ENCODE results near the gene PLOD1. TPM values are rescaled to one million over a fixed set of nuclear protein-coding genes. Genes with fewer than 3 reads are reported as not detected.
A peak's percentile ranks its signal among the peaks of the same experiment; 100 is the strongest.

The PLOD1 gene
- total RNA-seq, 1 experiment from 2014 or later = 35.9 TPM

- Histone ChIP-seq H3K27ac (ENCODE audit: low read length) (no peak overlapping the region), H3K27me3 (ENCODE audit: low read length) (no peaks in the 10 kb centered on the region), H2AFZ (ENCODE audit: low read length) (no peak overlapping the region), H4K20me1 (ENCODE audit: insufficient read depth, low read depth, low read length) (peaks cover 5% of the 10 kb centered on the region; the same call in 1 of the 2 replicates), H3K79me2 (ENCODE audit: low read length) (peaks cover 39% of the 10 kb centered on the region), H3K9ac (ENCODE audit: low read length) (no peak overlapping the region), H3K36me3 (ENCODE audit: insufficient read depth, low read length) (peaks cover 30% of the 10 kb centered on the region), H3K4me3 (ENCODE audit: low read length) (no peak overlapping the region), H3K9me3 (ENCODE audit: low read length) (no peaks in the 10 kb centered on the region), H3K4me2 (ENCODE audit: low read depth, low read length, poor library complexity, severe bottlenecking) (no peak overlapping the region), H3K4me1 (ENCODE audit: low read length) (no peaks in the 10 kb centered on the region), H3K9me2 (replicated peaks; ENCODE audit: insufficient read depth, low read length) (no peaks in the 10 kb centered on the region)
- no peak for DNase-seq
Observed at GRCh38 chr1:11989669-11990068, 55.2 kb downstream of the PLOD1 start.

GRCh38 chr1:11990303-11991032 is 56.0 kb downstream of the PLOD1 start:
- H3K27ac ChIP-seq (ENCODE audit: low read length) = no peak overlapping the region
- DNase-seq = no peak
- no peaks in the 10 kb centered on the region for H3K27me3 ChIP-seq (ENCODE audit: low read length)
- peaks cover 5% of the 10 kb centered on the region; the same call in 1 of the 2 replicates for H4K20me1 ChIP-seq (ENCODE audit: insufficient read depth, low read depth, low read length)
- H2AFZ ChIP-seq (ENCODE audit: low read length) = no peak overlapping the region
- H3K9ac ChIP-seq (ENCODE audit: low read length) = no peak overlapping the region
- no peak overlapping the region for H3K4me3 ChIP-seq (ENCODE audit: low read length)
- no peaks in the 10 kb centered on the region for H3K9me3 ChIP-seq (ENCODE audit: low read length)
- peaks cover 29% of the 10 kb centered on the region for H3K36me3 ChIP-seq (ENCODE audit: insufficient read depth, low read length)
- H3K9me2 ChIP-seq (replicated peaks; ENCODE audit: insufficient read depth, low read length) = no peaks in the 10 kb centered on the region
- no peak overlapping the region for H3K4me2 ChIP-seq (ENCODE audit: low read depth, low read length, poor library complexity, severe bottlenecking)
- no peaks in the 10 kb centered on the region for H3K4me1 ChIP-seq (ENCODE audit: low read length)
- peaks cover 33% of the 10 kb centered on the region for H3K79me2 ChIP-seq (ENCODE audit: low read length)

- H4K20me1 ChIP-seq (ENCODE audit: insufficient read depth, low read depth, low read length) = peaks cover 5% of the 10 kb centered on the region; the same call in 1 of the 2 replicates
- no peaks in the 10 kb centered on the region for H3K9me2 ChIP-seq (replicated peaks; ENCODE audit: insufficient read depth, low read length)
- peaks cover 23% of the 10 kb centered on the region for H3K36me3 ChIP-seq (ENCODE audit: insufficient read depth, low read length)
- H3K27ac ChIP-seq (ENCODE audit: low read length) = no peak overlapping the region
- H3K4me3 ChIP-seq (ENCODE audit: low read length) = no peak overlapping the region
- H2AFZ ChIP-seq (ENCODE audit: low read length) = no peak overlapping the region
- no peaks in the 10 kb centered on the region for H3K4me1 ChIP-seq (ENCODE audit: low read length)
- peaks cover 20% of the 10 kb centered on the region for H3K79me2 ChIP-seq (ENCODE audit: low read length)
- no peaks in the 10 kb centered on the region for H3K9me3 ChIP-seq (ENCODE audit: low read length)
- no peak for DNase-seq
- no peaks in the 10 kb centered on the region for H3K27me3 ChIP-seq (ENCODE audit: low read length)
- no peak overlapping the region for H3K4me2 ChIP-seq (ENCODE audit: low read depth, low read length, poor library complexity, severe bottlenecking)
- H3K9ac ChIP-seq (ENCODE audit: low read length) = no peak overlapping the region
Observed at GRCh38 chr1:11991969-11992676, 57.6 kb downstream of the PLOD1 start.

- H3K9me2 ChIP-seq (replicated peaks; ENCODE audit: insufficient read depth, low read length) = no peaks in the 10 kb centered on the region
- H3K27me3 ChIP-seq (ENCODE audit: low read length) = no peaks in the 10 kb centered on the region
- no peaks in the 10 kb centered on the region for H3K79me2 ChIP-seq (ENCODE audit: low read length)
- no peak for DNase-seq
- no peak overlapping the region for H3K4me2 ChIP-seq (ENCODE audit: low read depth, low read length, poor library complexity, severe bottlenecking)
- H2AFZ ChIP-seq (ENCODE audit: low read length) = no peak overlapping the region
- no peak overlapping the region for H3K9ac ChIP-seq (ENCODE audit: low read length)
- peaks cover 4% of the 10 kb centered on the region; the same call in 1 of the 2 replicates for H4K20me1 ChIP-seq (ENCODE audit: insufficient read depth, low read depth, low read length)
- H3K4me1 ChIP-seq (ENCODE audit: low read length) = no peaks in the 10 kb centered on the region
- peaks cover 23% of the 10 kb centered on the region for H3K36me3 ChIP-seq (ENCODE audit: insufficient read depth, low read length)
- no peaks in the 10 kb centered on the region for H3K9me3 ChIP-seq (ENCODE audit: low read length)
- H3K27ac ChIP-seq (ENCODE audit: low read length) = no peak overlapping the region
- H3K4me3 ChIP-seq (ENCODE audit: low read length) = no peak overlapping the region
Observed at GRCh38 chr1:11997081-11997850, 62.7 kb downstream of the PLOD1 start.

GRCh38 chr1:11998636-11999035 is 64.1 kb downstream of the PLOD1 start:
- peak; percentile 25 for DNase-seq
- Histone ChIP-seq H3K79me2 (ENCODE audit: low read length) (no peaks in the 10 kb centered on the region), H3K9me2 (replicated peaks; ENCODE audit: insufficient read depth, low read length) (no peaks in the 10 kb centered on the region), H3K27ac (ENCODE audit: low read length) (no peak overlapping the region), H2AFZ (ENCODE audit: low read length) (no peak overlapping the region), H4K20me1 (ENCODE audit: insufficient read depth, low read depth, low read length) (peaks cover 4% of the 10 kb centered on the region; the same call in 1 of the 2 replicates), H3K9me3 (ENCODE audit: low read length) (no peaks in the 10 kb centered on the region), H3K27me3 (ENCODE audit: low read length) (no peaks in the 10 kb centered on the region), H3K4me2 (ENCODE audit: low read depth, low read length, poor library complexity, severe bottlenecking) (no peak overlapping the region), H3K4me1 (ENCODE audit: low read length) (no peaks in the 10 kb centered on the region), H3K9ac (ENCODE audit: low read length) (no peak overlapping the region), H3K4me3 (ENCODE audit: low read length) (no peak overlapping the region), H3K36me3 (ENCODE audit: insufficient read depth, low read length) (peaks cover 29% of the 10 kb centered on the region)

GRCh38 chr1:11999236-11999635 is 64.7 kb downstream of the PLOD1 start:
- Histone ChIP-seq H3K27me3 (ENCODE audit: low read length) (no peaks in the 10 kb centered on the region), H3K4me1 (ENCODE audit: low read length) (no peaks in the 10 kb centered on the region), H3K79me2 (ENCODE audit: low read length) (no peaks in the 10 kb centered on the region), H3K9me2 (replicated peaks; ENCODE audit: insufficient read depth, low read length) (no peaks in the 10 kb centered on the region), H3K9ac (ENCODE audit: low read length) (no peak overlapping the region), H2AFZ (ENCODE audit: low read length) (no peak overlapping the region), H3K9me3 (ENCODE audit: low read length) (no peaks in the 10 kb centered on the region), H3K27ac (ENCODE audit: low read length) (no peak overlapping the region), H3K36me3 (ENCODE audit: insufficient read depth, low read length) (peaks cover 31% of the 10 kb centered on the region), H3K4me3 (ENCODE audit: low read length) (no peak overlapping the region), H3K4me2 (ENCODE audit: low read depth, low read length, poor library complexity, severe bottlenecking) (no peak overlapping the region), H4K20me1 (ENCODE audit: insufficient read depth, low read depth, low read length) (peaks cover 4% of the 10 kb centered on the region; the same call in 1 of the 2 replicates)
- peak; percentile 6 for DNase-seq

GRCh38 chr1:12001249-12001917 is 66.9 kb downstream of the PLOD1 start:
- no peaks in the 10 kb centered on the region for H3K9me3 ChIP-seq (ENCODE audit: low read length)
- peak; percentile 74 for DNase-seq
- H3K79me2 ChIP-seq (ENCODE audit: low read length) = no peaks in the 10 kb centered on the region
- H3K27ac ChIP-seq (ENCODE audit: low read length) = no peak overlapping the region
- peaks cover 49% of the 10 kb centered on the region for H3K36me3 ChIP-seq (ENCODE audit: insufficient read depth, low read length)
- no peaks in the 10 kb centered on the region for H3K27me3 ChIP-seq (ENCODE audit: low read length)
- no peak overlapping the region for H3K9ac ChIP-seq (ENCODE audit: low read length)
- no peak overlapping the region for H2AFZ ChIP-seq (ENCODE audit: low read length)
- H3K4me3 ChIP-seq (ENCODE audit: low read length) = no peak overlapping the region
- H3K9me2 ChIP-seq (replicated peaks; ENCODE audit: insufficient read depth, low read length) = no peaks in the 10 kb centered on the region
- H4K20me1 ChIP-seq (ENCODE audit: insufficient read depth, low read depth, low read length) = peaks cover 4% of the 10 kb centered on the region; the same call in 1 of the 2 replicates
- H3K4me2 ChIP-seq (ENCODE audit: low read depth, low read length, poor library complexity, severe bottlenecking) = no peak overlapping the region
- no peaks in the 10 kb centered on the region for H3K4me1 ChIP-seq (ENCODE audit: low read length)

Data from Karpas-422 (cell line).